Endothelial cell of umbilical vein (primary cell): ENCODE results near the gene TAF3.
"Not testable (repeated sequence)": the region's sequence is repeated elsewhere in the genome, so short reads cannot be mapped to it uniquely, and the experiment has no call there.

ENCODE experiments used
- MAX ChIP-seq: IDR thresholded peaks from 2 replicates; pipeline ENCODE4 v1.6.1; 2011; ENCODE audit not compliant: insufficient read depth, insufficient read length
- POLR2A ChIP-seq: IDR thresholded peaks from 2 replicates; pipeline ENCODE4 v1.6.1; 2012; ENCODE audit warnings: low read depth, mild to moderate bottlenecking, control low read depth, low read length
- TF ChIP-seq, protein P1 (sequence below), 2 donors: IDR thresholded peaks; 1 replicate in 1 of 2; 2 replicates in 1 of 2; pipeline ENCODE4 v1.5.1; 2011; ENCODE audit warnings: low read length in 2 of 2, mild to moderate bottlenecking in 2 of 2, moderate library complexity in 2 of 2, control low read depth in 1 of 2, inconsistent platforms in 1 of 2, low read depth in 1 of 2; ENCODE audit not compliant: insufficient read depth in 1 of 2; ENCODE audit errors: extremely low read depth in 1 of 2

- TF ChIP-seq MAX, POLR2A: not testable (repeated sequence)
- TF ChIP-seq, protein P1, sequence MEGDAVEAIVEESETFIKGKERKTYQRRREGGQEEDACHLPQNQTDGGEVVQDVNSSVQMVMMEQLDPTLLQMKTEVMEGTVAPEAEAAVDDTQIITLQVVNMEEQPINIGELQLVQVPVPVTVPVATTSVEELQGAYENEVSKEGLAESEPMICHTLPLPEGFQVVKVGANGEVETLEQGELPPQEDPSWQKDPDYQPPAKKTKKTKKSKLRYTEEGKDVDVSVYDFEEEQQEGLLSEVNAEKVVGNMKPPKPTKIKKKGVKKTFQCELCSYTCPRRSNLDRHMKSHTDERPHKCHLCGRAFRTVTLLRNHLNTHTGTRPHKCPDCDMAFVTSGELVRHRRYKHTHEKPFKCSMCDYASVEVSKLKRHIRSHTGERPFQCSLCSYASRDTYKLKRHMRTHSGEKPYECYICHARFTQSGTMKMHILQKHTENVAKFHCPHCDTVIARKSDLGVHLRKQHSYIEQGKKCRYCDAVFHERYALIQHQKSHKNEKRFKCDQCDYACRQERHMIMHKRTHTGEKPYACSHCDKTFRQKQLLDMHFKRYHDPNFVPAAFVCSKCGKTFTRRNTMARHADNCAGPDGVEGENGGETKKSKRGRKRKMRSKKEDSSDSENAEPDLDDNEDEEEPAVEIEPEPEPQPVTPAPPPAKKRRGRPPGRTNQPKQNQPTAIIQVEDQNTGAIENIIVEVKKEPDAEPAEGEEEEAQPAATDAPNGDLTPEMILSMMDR (IDR thresholded peaks at IDR 0.05; ENCODE audit: extremely low read depth in 1 of 2, insufficient read depth in 1 of 2, low read depth in 1 of 2, low read length in 2 of 2) = not testable (repeated sequence)
Measured at GRCh38 chr10:7811743-7812142, 6.6 kb upstream of the TAF3 start.
